HG03457 (cell line): ENCODE data around the gene SMPD3.

ENCODE experiments used
- ATAC-seq: cut with Tn5 transposase; IDR thresholded peaks from one replicate; pipeline ENCODE4 v1.9.1; 2021; ENCODE audit warnings: moderate number of reproducible peaks; ENCODE audit not compliant: unreplicated experiment

Gene SMPD3

GRCh38 chr16:68371706-68372380 is 76.5 kb downstream of the SMPD3 start:
- no peak for ATAC-seq

- ATAC-seq: no peak
Measured at GRCh38 chr16:68371276-68371651, 77.0 kb downstream of the SMPD3 start.

DNA sequence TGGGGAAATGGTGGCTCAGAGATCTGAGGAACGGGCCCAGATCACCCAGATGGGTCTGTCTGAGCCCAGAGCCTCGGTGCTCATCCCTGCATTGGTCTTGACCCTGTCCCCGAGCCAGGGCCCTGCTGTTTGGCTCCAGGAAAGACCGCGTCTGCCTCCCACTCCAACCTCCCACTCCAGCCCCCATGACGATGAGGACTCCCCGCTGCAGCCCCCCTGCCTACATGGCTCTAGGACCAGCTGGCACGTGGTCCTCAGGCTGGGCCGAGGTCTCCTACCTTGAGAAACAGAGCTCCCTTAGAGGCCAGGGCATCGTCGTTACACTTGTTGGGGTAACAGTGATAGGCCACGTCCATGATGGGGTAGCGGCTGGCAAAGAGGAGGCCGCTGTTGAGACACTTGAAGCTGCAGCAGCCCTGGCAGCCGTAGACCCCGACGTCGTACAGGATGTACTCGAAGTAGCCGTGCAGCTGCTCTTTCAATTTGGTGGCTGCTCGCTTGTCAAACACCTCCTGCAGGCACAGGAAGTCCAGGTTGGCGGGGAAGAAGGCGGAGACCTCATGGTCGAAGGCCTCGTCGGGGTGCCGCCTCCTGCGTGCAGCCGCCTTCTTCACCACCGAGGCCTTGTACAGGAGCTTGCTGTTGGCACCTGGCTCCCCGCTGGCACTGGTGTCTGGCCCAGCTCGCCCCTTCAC is 77.6 kb downstream of the SMPD3 start:
- no peak for ATAC-seq

DNA sequence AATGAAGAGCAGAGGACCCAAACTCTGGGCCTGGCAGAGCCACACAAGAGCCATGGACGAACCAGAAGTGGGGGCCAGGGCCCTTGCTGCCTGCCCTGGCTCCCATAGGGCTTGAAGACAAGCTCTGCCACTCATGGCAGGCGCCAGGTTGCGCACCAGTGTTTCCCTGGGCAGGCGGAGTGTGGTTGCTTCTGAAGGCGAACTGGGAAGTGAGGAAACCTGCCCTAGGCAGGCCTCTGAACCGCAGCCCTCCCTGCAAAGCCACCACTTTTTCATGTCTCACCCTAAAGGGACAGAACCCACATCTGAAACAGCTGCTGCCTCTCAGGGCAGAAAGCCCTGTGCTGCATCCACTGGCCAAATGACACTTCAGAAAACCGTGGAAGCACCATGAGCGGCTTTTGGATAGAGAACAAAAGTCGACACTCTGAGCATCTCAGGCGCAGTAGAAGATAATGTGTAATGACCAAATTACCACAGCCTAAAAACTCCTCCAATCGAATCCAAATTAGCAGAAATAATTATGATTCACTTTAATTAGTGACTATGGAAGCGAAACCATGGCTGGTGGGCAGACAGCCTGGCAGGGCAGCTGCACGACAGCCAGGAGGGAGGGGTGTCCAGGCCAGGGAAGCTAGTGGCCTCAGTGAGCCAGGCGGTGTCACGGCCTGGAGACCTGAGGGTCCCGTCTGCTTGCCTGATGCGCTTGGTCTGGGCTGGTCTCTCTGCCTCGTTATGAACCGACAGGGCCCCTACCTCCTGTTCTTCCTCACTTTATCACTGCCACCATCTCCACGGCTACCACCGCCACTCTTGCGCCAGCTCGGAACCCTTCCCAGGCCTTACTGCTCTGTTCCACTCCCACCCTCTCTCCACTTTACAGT is 78.4 kb downstream of the SMPD3 start:
- ATAC-seq: no peak

DNA sequence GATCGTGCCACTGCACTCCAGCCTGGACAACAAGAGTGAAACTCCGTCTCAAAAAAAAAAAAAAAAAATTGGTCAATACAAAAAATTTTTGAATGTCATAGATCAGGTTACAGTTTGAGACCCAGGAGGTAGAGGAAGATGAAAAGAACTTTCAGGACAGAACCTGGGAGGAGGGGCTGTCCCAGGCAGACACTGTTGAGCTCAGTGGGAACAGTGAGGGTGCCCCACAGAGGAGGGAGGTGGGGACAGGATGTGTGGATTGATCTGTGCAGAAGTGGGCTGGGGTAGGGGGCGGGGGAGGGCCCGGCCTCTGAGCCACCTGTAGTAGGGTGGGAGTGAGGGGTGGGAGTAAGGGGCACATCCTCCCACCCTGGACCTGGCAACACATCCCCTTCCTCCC is 79.1 kb downstream of the SMPD3 start:
- ATAC-seq: no peak

DNA sequence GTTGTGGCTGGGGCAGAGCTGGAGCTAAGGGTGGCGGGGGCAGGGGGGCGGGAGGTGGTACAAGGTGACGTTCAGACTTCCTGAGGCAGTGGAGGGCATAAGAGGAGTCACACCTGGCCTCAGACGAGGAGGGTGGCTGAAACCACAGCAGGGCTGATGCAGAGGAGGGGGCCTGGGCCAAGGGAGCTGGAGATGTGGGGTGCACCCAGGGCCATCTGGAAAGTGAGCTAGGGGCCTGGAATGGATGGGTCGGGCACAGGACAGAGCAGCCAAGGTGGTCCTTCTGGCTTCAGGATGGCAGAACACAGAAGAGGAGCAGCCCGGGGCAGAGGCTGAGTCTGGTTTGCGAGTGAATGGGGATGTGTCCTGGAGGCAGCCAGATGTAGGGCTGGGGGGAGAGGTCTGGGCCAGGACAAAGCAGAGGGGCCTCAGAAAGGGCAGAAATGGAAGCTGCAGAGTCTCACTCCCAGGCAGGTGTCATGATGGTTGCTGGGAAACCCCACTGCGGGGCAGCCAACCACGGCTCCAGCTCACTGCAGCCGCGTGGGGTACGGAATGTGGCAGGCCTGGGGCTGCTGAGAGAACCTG is 79.9 kb downstream of the SMPD3 start:
- ATAC-seq: no peak

GRCh38 chr16:68367891-68368290 is 80.4 kb downstream of the SMPD3 start:
- ATAC-seq: no peak

DNA sequence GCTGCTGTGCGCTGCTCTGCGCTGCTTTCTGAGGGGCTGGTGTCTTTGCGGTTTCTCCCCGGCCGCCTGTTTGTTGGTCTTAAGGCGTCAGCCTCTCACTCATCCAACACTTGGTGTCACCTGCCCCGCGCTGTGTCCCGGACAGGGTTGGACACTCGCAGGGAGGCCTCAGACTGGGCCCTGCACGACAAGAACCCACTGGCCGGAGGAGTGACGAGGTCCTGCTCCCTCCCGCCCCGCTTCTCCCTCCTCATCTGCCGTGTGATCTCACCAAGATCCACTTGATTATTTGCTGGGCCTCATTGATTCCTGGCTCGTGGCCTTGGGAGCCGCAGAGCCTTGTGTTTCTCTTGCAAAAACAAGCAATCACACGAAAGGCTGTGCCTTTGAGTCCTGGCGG is 80.9 kb downstream of the SMPD3 start:
- no peak for ATAC-seq

- ATAC-seq: no peak
Measured at GRCh38 chr16:68367030-68367429, 81.3 kb downstream of the SMPD3 start.

DNA sequence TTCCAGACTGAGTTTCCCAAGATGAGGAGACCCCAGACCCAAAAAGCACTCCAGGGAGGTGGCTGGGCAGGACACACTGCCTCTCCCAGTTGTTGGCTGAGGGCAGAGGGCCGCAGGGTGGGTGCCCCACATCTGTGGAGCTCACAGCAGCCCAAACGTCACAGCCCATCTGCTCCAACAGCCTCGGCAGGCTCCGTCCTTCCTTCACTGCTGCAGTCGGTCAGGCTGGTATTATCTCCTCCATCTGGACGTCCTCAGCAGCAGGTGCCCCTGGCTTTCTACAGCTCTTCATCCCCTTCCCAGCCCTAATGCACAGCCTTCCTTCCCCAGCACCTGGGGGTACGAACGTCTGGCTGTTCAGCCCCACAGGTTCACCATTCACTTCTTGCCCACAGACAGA is 82.2 kb downstream of the SMPD3 start:
- ATAC-seq: no peak

DNA sequence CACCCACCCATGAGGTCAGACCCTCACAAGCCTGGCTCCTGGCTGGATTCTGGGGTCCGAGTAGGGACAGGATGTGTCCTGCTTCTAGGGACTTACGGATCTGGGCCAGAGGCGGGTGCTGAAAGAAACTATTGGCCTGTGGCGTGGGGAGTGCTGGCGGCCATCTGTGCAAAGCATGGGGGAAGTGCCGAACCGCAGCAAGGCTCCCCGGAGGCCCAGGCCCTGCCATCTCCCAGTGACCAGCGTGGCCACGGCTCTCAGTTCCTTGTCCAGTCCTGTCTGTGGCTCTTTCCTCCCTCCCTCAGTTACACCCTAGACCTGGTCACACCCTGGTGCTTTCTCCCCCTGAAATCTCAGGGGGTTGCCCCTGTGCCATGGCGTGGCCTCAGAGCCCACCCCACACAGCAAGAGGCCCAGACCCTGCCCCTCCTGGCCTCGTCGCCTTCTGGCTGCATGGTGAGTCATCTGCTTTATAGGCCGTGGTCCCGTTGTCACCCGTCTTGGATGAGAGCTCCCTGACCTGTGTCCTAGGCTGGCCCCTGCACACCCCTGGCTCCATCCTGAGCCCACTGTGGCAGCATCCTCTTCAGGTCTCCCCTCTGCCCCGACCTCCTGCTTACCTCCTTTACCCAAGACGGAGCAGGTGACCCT is 83.0 kb downstream of the SMPD3 start:
- no peak for ATAC-seq

GRCh38 chr16:68364561-68364998 is 83.7 kb downstream of the SMPD3 start:
- ATAC-seq: no peak

GRCh38 chr16:68363658-68364521 is 84.4 kb downstream of the SMPD3 start:
- ATAC-seq: no peak

GRCh38 chr16:68362947-68363657 is 85.2 kb downstream of the SMPD3 start:
- no peak for ATAC-seq

DNA sequence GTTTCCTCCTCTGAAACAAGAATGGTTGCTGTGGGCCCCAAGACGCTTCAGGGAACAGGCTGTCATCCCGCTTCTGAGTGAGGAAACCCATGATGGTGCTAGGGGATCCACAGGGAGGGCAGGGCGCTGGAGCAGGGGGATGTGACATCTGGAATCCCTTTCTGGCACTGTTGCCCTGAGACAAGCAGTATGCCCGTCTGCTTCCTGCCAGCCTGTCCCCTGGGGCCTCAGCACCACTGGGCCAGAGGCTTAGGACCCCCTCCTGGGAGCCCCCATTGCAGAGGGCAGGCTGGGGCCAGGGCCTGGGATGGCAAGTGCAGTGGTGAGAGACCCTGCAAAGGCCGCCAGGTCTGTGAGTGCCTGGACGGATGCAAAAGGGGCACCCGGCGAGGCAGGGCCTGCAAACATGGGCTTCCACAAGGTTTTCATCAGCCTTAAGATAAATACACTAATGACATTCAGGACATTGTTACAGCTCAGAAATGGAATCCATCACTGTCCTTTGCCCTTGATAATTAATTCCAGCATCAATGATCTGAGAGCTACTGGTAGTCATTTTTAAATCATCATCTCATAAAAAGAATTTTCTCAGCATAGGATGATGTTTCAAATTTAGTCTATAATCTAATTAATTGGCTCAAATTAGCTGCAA is 85.9 kb downstream of the SMPD3 start:
- ATAC-seq: no peak

DNA sequence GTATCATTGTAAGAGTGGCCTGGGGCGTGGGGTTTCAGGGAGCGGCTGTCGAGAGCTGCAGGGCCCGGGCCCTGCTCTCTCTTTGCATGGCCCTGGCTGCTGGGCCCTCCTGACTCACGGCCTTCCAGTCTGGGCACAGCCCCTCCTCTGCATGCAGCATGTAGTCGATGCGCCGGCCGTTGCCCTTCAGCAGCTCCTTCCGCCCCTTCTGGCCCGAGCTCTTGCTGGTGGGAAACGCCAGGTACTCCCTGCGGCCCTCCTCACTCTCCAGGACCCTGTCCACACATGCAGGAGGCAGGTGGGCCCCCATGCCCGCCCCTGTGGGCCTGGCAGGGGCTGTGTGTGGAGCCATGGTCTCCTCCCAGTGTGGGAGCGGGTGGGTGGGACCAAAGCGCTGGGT is 86.8 kb downstream of the SMPD3 start:
- ATAC-seq: no peak

DNA sequence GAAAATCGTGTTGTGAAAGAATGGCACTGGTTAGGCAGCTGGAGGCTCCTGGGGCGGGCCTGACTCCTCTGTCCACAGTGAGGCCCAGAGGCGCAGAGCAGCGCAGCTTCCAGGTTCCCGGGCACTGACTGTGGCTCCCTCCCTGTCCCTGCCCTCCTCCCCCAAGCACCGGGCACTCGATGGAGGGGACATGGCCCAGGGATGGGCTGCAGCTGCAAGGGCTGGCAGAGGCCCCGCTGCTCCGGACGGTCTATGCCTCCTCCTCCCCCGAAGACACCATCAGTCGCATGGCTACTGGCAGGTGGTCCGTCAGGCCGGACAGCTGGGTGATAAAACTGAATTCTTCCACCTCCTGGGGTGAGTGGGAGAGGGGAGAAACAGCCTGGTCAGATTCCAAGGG is 87.4 kb downstream of the SMPD3 start:
- ATAC-seq: no peak

DNA sequence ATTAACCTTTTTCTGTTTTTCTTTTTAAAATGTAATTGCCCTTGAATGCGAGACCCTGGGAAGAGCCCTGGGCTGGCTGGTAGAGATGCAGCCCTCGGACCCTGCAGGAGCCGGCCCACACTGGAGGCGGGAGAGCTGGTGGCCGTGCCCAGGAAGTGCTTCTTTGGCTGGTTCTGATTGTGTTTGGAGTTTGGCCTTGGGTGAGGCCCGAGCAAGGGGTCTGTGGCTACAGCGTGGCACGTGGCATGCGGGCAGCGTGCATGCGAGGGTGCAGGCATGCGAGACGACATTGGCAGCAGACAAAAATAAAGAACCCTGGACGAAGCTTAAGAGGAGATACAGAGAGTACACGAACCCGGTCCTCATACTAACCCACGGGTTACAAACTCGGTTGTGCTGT is 87.8 kb downstream of the SMPD3 start:
- no peak for ATAC-seq
